Fibroblast of lung (primary cell): ENCODE data around the gene NMNAT3. TPM values are rescaled to one million over a fixed set of nuclear protein-coding genes. Genes with fewer than 3 reads are reported as not detected.

Source experiments
- DNase-seq, 2 donors: peaks; one replicate each; pipeline versions ENCODE4 v3.0.0 to v3.0.0-alpha.2; 2010; ENCODE audit warnings: low read depth in 2 of 2
- H2AFZ ChIP-seq: 2 replicates; pipeline ENCODE4 v1.5.1; 2012; ENCODE audit warnings: low read length, control low read depth, inconsistent platforms
- H3K27ac ChIP-seq: 2 replicates; pipeline ENCODE4 v1.5.1; 2011; ENCODE audit warnings: low read length, control low read depth; ENCODE audit not compliant: insufficient read depth
- H3K27me3 ChIP-seq: 2 replicates; pipeline ENCODE4 v1.5.1; 2011; ENCODE audit warnings: mild to moderate bottlenecking, low read length; ENCODE audit not compliant: control insufficient read depth, insufficient read depth
- H3K36me3 ChIP-seq: 2 replicates; pipeline ENCODE4 v1.5.1; 2011; ENCODE audit warnings: low read length; ENCODE audit not compliant: control insufficient read depth, insufficient read depth
- H3K4me1 ChIP-seq: 2 replicates; pipeline ENCODE4 v1.5.1; 2011; ENCODE audit warnings: low read length; ENCODE audit not compliant: control insufficient read depth, insufficient read depth; ENCODE audit errors: extremely low read depth
- H3K4me2 ChIP-seq: 2 replicates; pipeline ENCODE4 v1.5.1; 2011; ENCODE audit warnings: low read length, control low read depth; ENCODE audit not compliant: insufficient read depth; ENCODE audit errors: extremely low read depth
- H3K4me3 ChIP-seq, 4 experiments: fragments of 200-600 bp in 1 of 4; sonication (generic) in 1 of 4; replicated peaks in 1 of 4; 2 replicates each; pipeline ENCODE4 v1.5.1; 2011 to 2016; ENCODE audit warnings: low read length in 4 of 4, low read depth in 3 of 4, mild to moderate bottlenecking in 3 of 4, control low read depth in 2 of 4, inconsistent platforms in 1 of 4, mixed read lengths in 1 of 4; ENCODE audit not compliant: insufficient read depth in 1 of 4; ENCODE audit errors: control extremely low read depth in 1 of 4
- H3K79me2 ChIP-seq: 2 replicates; pipeline ENCODE4 v1.5.1; 2012; ENCODE audit warnings: mild to moderate bottlenecking, low read length, inconsistent platforms; ENCODE audit not compliant: control insufficient read depth, insufficient read depth
- H3K9ac ChIP-seq: 2 replicates; pipeline ENCODE4 v1.5.1; 2011; ENCODE audit warnings: mild to moderate bottlenecking, low read length, control low read depth; ENCODE audit not compliant: insufficient read depth
- H3K9me3 ChIP-seq: 2 replicates; pipeline ENCODE4 v1.5.1; 2012; ENCODE audit warnings: low read depth, low read length; ENCODE audit not compliant: control insufficient read depth, insufficient read depth
- H4K20me1 ChIP-seq: 2 replicates; pipeline ENCODE4 v1.5.1; 2011; ENCODE audit warnings: low read length; ENCODE audit not compliant: control insufficient read depth, insufficient read depth; ENCODE audit errors: extremely low read depth
- EZH2 ChIP-seq: IDR thresholded peaks from 2 replicates; pipeline ENCODE4 v1.5.1; 2012; ENCODE audit warnings: low read length, control low read depth, mild to moderate bottlenecking; ENCODE audit errors: missing control alignments
- polyA plus RNA-seq, 2 donors: library from polyadenylated mRNA; depleted of rRNA in 1 of 2; stranded (reverse) in 1 of 2; unstranded in 1 of 2; fragments of >200 nt; gene quantifications; 2 replicates each; pipeline ENCODE4 v1.2.1, GENCODE V29; 2011 to 2012; ENCODE audit warnings: missing spikeins in 1 of 2
- total RNA-seq: library from RNA; depleted of rRNA; stranded (reverse); fragments of >200 nt; gene quantifications from 2 replicates; pipeline ENCODE4 v1.2.1, GENCODE V29; 2014
- TF ChIP-seq, protein P1 (sequence below), 2 donors: IDR thresholded peaks in 1 of 2; conservative IDR thresholded peaks in 1 of 2; 1 replicate in 1 of 2; 2 replicates in 1 of 2; pipeline ENCODE4 v1.5.1; 2011 to 2012; ENCODE audit warnings: low read length in 2 of 2, control low read depth in 1 of 2, inconsistent platforms in 1 of 2, low read depth in 1 of 2, mild to moderate bottlenecking in 1 of 2

The NMNAT3 gene
- total and polyA plus RNA-seq, 2 donors (not counting 1 experiment from before 2014, with no cell fraction given) = 0.68 to 2.5 TPM

DNA sequence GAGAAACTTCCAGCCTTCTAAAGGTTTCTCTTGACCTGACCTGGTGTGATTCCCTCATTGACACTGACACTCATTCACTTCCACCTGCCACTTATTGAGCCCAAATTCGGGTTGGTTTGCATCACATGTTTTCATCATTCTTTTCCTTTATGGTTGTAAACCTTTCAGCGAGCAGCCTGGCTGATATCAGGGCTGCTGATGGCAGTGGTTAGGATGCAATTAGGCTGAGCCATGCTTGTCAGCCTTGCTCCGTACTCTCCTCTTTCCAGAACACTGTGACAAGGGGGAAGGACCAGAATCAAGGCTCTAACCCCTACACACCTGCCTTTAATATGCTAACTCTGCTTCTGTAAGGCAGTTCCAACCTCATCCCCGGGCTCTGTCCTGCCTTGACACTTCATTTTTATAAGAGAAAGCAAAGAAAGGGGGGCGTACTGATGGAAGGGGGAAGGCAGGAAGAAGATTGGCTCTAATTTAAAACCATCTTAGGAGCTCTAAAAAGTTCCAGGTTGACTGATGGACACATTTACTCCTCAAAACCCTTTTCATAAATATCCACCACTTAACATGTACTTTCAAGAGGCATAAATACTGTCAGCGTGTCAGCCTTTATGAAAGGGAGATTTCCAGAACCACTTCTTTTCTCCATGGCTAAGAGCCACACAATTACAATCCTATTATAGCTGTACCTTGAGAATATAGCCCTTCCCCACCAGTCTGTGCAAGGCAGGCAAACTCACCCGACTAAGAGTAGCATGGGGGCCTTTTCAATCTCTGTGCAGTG lies 5.7 kb downstream of the NMNAT3 start:
- no peaks in the 10 kb centered on the region for H3K9me3 ChIP-seq
- no peak overlapping the region for H3K27ac ChIP-seq
- no peaks in the 10 kb centered on the region for H3K79me2 ChIP-seq
- H3K4me1 ChIP-seq = no peaks in the 10 kb centered on the region
- H4K20me1 ChIP-seq = no peaks in the 10 kb centered on the region
- no peak overlapping the region for H2AFZ ChIP-seq
- no peak overlapping the region for H3K4me2 ChIP-seq
- no peak for TF ChIP-seq EZH2
- TF ChIP-seq, protein P1, sequence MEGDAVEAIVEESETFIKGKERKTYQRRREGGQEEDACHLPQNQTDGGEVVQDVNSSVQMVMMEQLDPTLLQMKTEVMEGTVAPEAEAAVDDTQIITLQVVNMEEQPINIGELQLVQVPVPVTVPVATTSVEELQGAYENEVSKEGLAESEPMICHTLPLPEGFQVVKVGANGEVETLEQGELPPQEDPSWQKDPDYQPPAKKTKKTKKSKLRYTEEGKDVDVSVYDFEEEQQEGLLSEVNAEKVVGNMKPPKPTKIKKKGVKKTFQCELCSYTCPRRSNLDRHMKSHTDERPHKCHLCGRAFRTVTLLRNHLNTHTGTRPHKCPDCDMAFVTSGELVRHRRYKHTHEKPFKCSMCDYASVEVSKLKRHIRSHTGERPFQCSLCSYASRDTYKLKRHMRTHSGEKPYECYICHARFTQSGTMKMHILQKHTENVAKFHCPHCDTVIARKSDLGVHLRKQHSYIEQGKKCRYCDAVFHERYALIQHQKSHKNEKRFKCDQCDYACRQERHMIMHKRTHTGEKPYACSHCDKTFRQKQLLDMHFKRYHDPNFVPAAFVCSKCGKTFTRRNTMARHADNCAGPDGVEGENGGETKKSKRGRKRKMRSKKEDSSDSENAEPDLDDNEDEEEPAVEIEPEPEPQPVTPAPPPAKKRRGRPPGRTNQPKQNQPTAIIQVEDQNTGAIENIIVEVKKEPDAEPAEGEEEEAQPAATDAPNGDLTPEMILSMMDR (conservative IDR thresholded peaks at IDR 0.05 in 1 of 2, IDR thresholded peaks at IDR 0.05 in 1 of 2; ENCODE audit: low read depth in 1 of 2, low read length in 2 of 2) = no peak
- no peak overlapping the region for H3K9ac ChIP-seq
- DNase-seq = no peak
- H3K36me3 ChIP-seq = no peaks in the 10 kb centered on the region
- no peak overlapping the region for H3K4me3 ChIP-seq
- peaks cover 2% of the 10 kb centered on the region for H3K27me3 ChIP-seq

DNA sequence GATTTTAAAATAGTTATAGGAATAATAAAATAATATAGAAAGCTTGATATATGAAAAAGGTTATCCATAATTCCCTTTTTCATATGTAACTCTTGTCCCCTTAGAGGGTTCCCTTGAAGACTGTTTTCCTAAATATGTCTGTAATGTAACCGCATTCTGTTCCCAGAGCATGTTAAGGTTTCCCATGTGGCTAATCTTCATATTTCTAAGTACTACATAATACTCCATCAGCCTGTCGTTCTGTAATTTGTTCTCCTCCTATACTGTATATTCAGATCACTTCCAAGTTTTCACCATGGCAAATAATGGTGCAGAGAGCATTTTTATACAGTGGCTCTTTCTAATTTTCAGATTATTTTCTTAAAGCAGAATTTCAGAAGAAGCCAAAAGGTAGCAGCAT lies 6.7 kb downstream of the NMNAT3 start:
- Histone ChIP-seq H2AFZ (no peak overlapping the region), H4K20me1 (no peaks in the 10 kb centered on the region), H3K79me2 (no peaks in the 10 kb centered on the region), H3K27me3 (no peaks in the 10 kb centered on the region), H3K27ac (no peak overlapping the region), H3K9ac (no peak overlapping the region), H3K4me3 (no peak overlapping the region), H3K4me1 (no peaks in the 10 kb centered on the region), H3K9me3 (no peaks in the 10 kb centered on the region), H3K4me2 (no peak overlapping the region), H3K36me3 (no peaks in the 10 kb centered on the region)
- DNase-seq = no peak
- no peak for TF ChIP-seq EZH2

DNA sequence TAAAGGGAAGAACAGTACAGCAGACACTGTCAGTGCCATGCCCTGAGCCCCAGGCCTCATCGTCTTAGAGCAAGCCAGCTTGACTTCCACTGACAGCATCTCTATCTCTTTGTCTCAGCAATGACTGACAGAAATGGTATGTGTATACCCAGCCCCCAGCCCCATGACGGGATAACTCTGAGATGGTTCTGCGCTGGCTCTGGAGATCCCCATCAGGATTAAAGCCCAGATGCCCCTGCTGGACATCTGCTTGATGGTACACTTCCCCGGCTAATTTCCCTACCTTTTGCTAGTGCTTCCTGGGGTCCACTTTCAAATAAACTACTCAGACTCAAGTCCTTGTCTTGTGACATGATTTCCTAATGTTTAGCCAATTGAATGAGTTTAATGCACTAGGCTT lies 7.6 kb downstream of the NMNAT3 start:
- Histone ChIP-seq H3K79me2 (no peaks in the 10 kb centered on the region), H3K36me3 (no peaks in the 10 kb centered on the region), H3K9me3 (no peaks in the 10 kb centered on the region), H3K4me1 (no peaks in the 10 kb centered on the region), H3K4me2 (no peak overlapping the region), H3K27me3 (no peaks in the 10 kb centered on the region), H3K27ac (no peak overlapping the region), H4K20me1 (no peaks in the 10 kb centered on the region), H2AFZ (no peak overlapping the region), H3K4me3 (no peak overlapping the region), H3K9ac (no peak overlapping the region)
- TF ChIP-seq, protein P1 (conservative IDR thresholded peaks at IDR 0.05 in 1 of 2, IDR thresholded peaks at IDR 0.05 in 1 of 2; ENCODE audit: low read depth in 1 of 2, low read length in 2 of 2) = no peak
- TF ChIP-seq EZH2 = no peak
- DNase-seq = no peak
